Gastroesophageal sphincter (tissue), 4 donors: Measurements from ENCODE around the gene TEN1. TPM values are rescaled to one million over a fixed set of nuclear protein-coding genes. Genes with fewer than 3 reads are reported as not detected.
A peak's percentile ranks its signal among the peaks of the same experiment; 100 is the strongest.

Source experiments
- ATAC-seq: fragments of 150-250 bp; one replicate; pipeline ENCODE4 v1.9.1; 2016; ENCODE audit warnings: mild to moderate bottlenecking, moderate library complexity
- H3K27ac ChIP-seq, 4 donors: fragments of 200-600 bp; sonication (generic) in 3 of 4; 1 replicate in 3 of 4; 2 replicates in 1 of 4; pipeline ENCODE4 v1.5.1; 2016 to 2019
- H3K27me3 ChIP-seq: fragments of 200-600 bp; sonication (generic); one replicate; pipeline ENCODE4 v1.5.1; 2019
- H3K36me3 ChIP-seq, 2 donors: fragments of 200-600 bp; sonication (generic); one replicate each; pipeline ENCODE4 v1.5.1; 2019; ENCODE audit warnings: control low read depth in 1 of 2
- H3K4me1 ChIP-seq, 3 donors: fragments of 200-600 bp; sonication (generic); 1 replicate in 2 of 3; 2 replicates in 1 of 3; pipeline ENCODE4 v1.5.1; 2016 to 2019; ENCODE audit warnings: control low read depth in 2 of 3
- H3K4me3 ChIP-seq, 2 donors: fragments of 200-600 bp; sonication (generic); one replicate each; pipeline ENCODE4 v1.5.1; 2019; ENCODE audit warnings: mild to moderate bottlenecking in 1 of 2, moderate library complexity in 1 of 2
- H3K9me3 ChIP-seq, 3 donors: fragments of 200-600 bp; sonication (generic); one replicate each; pipeline ENCODE4 v1.5.1; 2017 to 2019; ENCODE audit warnings: control low read depth in 2 of 3
- CTCF ChIP-seq, 4 experiments: fragments of 200-600 bp in 2 of 4; fragments of 450-650 bp in 2 of 4; sonication (generic) in 1 of 4; IDR thresholded peaks; one replicate each; pipeline ENCODE4 v1.5.1; 2017 to 2019; ENCODE audit warnings: antibody characterized with exemption in 4 of 4, mild to moderate bottlenecking in 2 of 4, moderate library complexity in 2 of 4
- EP300 ChIP-seq: sonication (generic); formaldehyde crosslinking; IDR thresholded peaks from one replicate; pipeline ENCODE4 v1.6.1; 2017; ENCODE audit warnings: antibody characterized with exemption, mild to moderate bottlenecking
- POLR2A ChIP-seq, 2 donors: fragments of 450-650 bp; IDR thresholded peaks; one replicate each; pipeline ENCODE4 v1.6.1; 2017; ENCODE audit warnings: antibody characterized with exemption in 2 of 2, mild to moderate bottlenecking in 2 of 2, moderate library complexity in 1 of 2
- POLR2AphosphoS5 ChIP-seq: sonication (generic); formaldehyde crosslinking; IDR thresholded peaks from one replicate; pipeline ENCODE4 v1.6.1; 2017; ENCODE audit warnings: antibody characterized with exemption
- WGBS, 2 donors: methylation state at CpG; one replicate each; pipeline ENCODE4 v1.1.5; 2018; ENCODE audit warnings: low coverage in 1 of 2; 5-methylcytosine and 5-hydroxymethylcytosine counted together
- total RNA-seq, 4 donors: library from RNA; depleted of rRNA; stranded (reverse); fragments of >200 nt; gene quantifications; one replicate each; pipeline ENCODE4 v1.1.0, GENCODE V29; 2016

Gene TEN1
- total RNA-seq, 4 donors from 2014 or later = 6.7 to 12.8 (median 7.9) TPM

GRCh38 chr17:75995385-75995925 lies 16.4 kb downstream of the TEN1 start:
- no peak for TF ChIP-seq EP300
- TF ChIP-seq CTCF (IDR thresholded peaks at IDR 0.05) = no peak
- no peak for TF ChIP-seq POLR2AphosphoS5
- no peak for TF ChIP-seq POLR2A (IDR thresholded peaks at IDR 0.05)
- no peak overlapping the region for H3K4me3 ChIP-seq
- peaks cover 0 to 53% of the 10 kb centered on the region in 2 donors for H3K36me3 ChIP-seq
- WGBS, 2 donors = 91 to 93% methylated on average over 3 to 4 of the region's 7 CpGs
- H3K27me3 ChIP-seq = no peaks in the 10 kb centered on the region
- peaks cover 0 to 6% (median 0%) of the 10 kb centered on the region in 3 donors for H3K4me1 ChIP-seq
- no peak overlapping the region for H3K27ac ChIP-seq
- no peaks in the 10 kb centered on the region for H3K9me3 ChIP-seq
- no peak for ATAC-seq

- Histone ChIP-seq H3K4me3 (no peak overlapping the region), H3K27ac (no peak overlapping the region), H3K9me3 (no peaks in the 10 kb centered on the region), H3K36me3 (peaks cover 0 to 49% of the 10 kb centered on the region in 2 donors), H3K4me1 (peaks cover 0 to 6% (median 0%) of the 10 kb centered on the region in 3 donors), H3K27me3 (no peaks in the 10 kb centered on the region)
- WGBS, 2 donors = 40 to 59% methylated on average over 5 to 18 of the region's 18 CpGs
- TF ChIP-seq EP300 = no peak
- no peak for TF ChIP-seq POLR2AphosphoS5
- TF ChIP-seq POLR2A (IDR thresholded peaks at IDR 0.05) = no peak
- ATAC-seq = no peak
These were observed 17.9 kb downstream of the TEN1 start for GRCh38 chr17:75996665-75997590.

- Histone ChIP-seq H3K4me1 (peaks cover 0 to 6% (median 0%) of the 10 kb centered on the region in 3 donors), H3K27ac (no peak overlapping the region), H3K36me3 (peaks cover 0 to 41% of the 10 kb centered on the region in 2 donors), H3K27me3 (no peaks in the 10 kb centered on the region), H3K9me3 (no peaks in the 10 kb centered on the region), H3K4me3 (no peak overlapping the region)
- ATAC-seq = no peak
- WGBS, 2 donors = 85 to 94% methylated on average over 3 to 4 of the region's 9 CpGs
- no peak for TF ChIP-seq POLR2AphosphoS5
- no peak for TF ChIP-seq EP300
- TF ChIP-seq CTCF (IDR thresholded peaks at IDR 0.05) = no peak
- TF ChIP-seq POLR2A (IDR thresholded peaks at IDR 0.05) = no peak
These were observed 19.3 kb downstream of the TEN1 start for GRCh38 chr17:75998327-75998795.

GRCh38 chr17:76000016-76000754 lies 21.1 kb downstream of the TEN1 start:
- no peak overlapping the region for H3K27ac ChIP-seq
- H3K9me3 ChIP-seq = no peaks in the 10 kb centered on the region
- ATAC-seq = peak; percentile 36
- H3K4me1 ChIP-seq = peaks cover 0 to 10% (median 0%) of the 10 kb centered on the region in 3 donors
- no peak overlapping the region for H3K4me3 ChIP-seq
- 42 to 60% methylated on average over 1 to 8 of the region's 31 CpGs for WGBS, 2 donors
- H3K36me3 ChIP-seq = peaks cover 0 to 30% of the 10 kb centered on the region in 2 donors
- TF ChIP-seq EP300 (no peak), POLR2A (IDR thresholded peaks at IDR 0.05) (no peak), POLR2AphosphoS5 (no peak), CTCF (IDR thresholded peaks at IDR 0.05) (peak in 3 of 4 experiments; percentile 17 to 65 (median 38))
- no peaks in the 10 kb centered on the region for H3K27me3 ChIP-seq
